Activated naive CD8-positive, alpha-beta T cell treated with anti-CD3 and anti-CD28 coated beads for 36 hours (primary cell): ENCODE data around the gene NPAS2. TPM values are rescaled to one million over a fixed set of nuclear protein-coding genes. Genes with fewer than 3 reads are reported as not detected.

Experiments used
- DNase-seq: peaks from one replicate; pipeline ENCODE4 v3.0.0; 2021
- H3K27ac Mint-ChIP-seq: one replicate; pipeline ENCODE4 v1.8.0; 2022; ENCODE audit warnings: mild to moderate bottlenecking, moderate library complexity, mixed read lengths
- H3K27me3 Mint-ChIP-seq: one replicate; pipeline ENCODE4 v1.8.0; 2022; ENCODE audit warnings: mild to moderate bottlenecking, mixed read lengths
- H3K36me3 Mint-ChIP-seq: one replicate; pipeline ENCODE4 v1.8.0; 2021; ENCODE audit warnings: mild to moderate bottlenecking, mixed read lengths
- H3K4me1 Mint-ChIP-seq: one replicate; pipeline ENCODE4 v1.8.0; 2021; ENCODE audit warnings: mixed read lengths
- H3K4me3 Mint-ChIP-seq: one replicate; pipeline ENCODE4 v1.8.0; 2022; ENCODE audit warnings: mild to moderate bottlenecking, moderate library complexity, mixed read lengths
- H3K9me3 Mint-ChIP-seq: one replicate; pipeline ENCODE4 v1.8.0; 2022; ENCODE audit warnings: mixed read lengths
- total RNA-seq, 2 experiments: library from RNA; stranded (reverse); gene quantifications; one replicate each; pipeline ENCODE4 v1.2.3, GENCODE V29; 2021

Gene NPAS2
- total RNA-seq, 2 experiments from 2014 or later, result 7.3 to 9.3 TPM

DNA sequence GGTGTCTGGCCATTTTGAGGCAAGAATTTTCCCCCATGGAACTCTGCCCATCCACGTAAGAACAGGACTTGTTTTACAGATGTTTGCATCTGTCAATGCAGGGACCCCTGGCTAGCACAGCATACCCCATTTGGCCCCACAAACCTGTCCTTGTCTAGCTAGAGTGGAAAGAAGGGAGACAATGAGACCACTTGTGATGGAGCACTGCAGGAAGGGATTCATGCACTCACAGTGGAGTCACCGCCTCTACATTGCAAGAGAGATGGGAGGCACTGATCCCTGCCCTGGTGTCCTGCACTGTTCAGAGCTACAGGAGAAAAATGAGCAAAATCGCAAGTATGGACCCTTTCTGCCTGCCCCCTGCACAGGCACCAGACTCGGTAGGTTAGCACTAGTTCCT, 32.5 kb downstream of the NPAS2 start:
- Mint-ChIP-seq H3K36me3 (no peaks in the 10 kb centered on the region), H3K4me3 (no peak overlapping the region), H3K27ac (no peak overlapping the region), H3K4me1 (no peaks in the 10 kb centered on the region), H3K27me3 (peaks cover 5% of the 10 kb centered on the region), H3K9me3 (no peaks in the 10 kb centered on the region)
- DNase-seq, result no peak

- DNase-seq, result no peak
- Mint-ChIP-seq H3K4me3 (no peak overlapping the region), H3K4me1 (no peaks in the 10 kb centered on the region), H3K27ac (no peak overlapping the region), H3K36me3 (no peaks in the 10 kb centered on the region), H3K27me3 (peaks cover 5% of the 10 kb centered on the region), H3K9me3 (no peaks in the 10 kb centered on the region)
These were observed 33.3 kb downstream of the NPAS2 start for GRCh38 chr2:100852999-100853908.

DNA sequence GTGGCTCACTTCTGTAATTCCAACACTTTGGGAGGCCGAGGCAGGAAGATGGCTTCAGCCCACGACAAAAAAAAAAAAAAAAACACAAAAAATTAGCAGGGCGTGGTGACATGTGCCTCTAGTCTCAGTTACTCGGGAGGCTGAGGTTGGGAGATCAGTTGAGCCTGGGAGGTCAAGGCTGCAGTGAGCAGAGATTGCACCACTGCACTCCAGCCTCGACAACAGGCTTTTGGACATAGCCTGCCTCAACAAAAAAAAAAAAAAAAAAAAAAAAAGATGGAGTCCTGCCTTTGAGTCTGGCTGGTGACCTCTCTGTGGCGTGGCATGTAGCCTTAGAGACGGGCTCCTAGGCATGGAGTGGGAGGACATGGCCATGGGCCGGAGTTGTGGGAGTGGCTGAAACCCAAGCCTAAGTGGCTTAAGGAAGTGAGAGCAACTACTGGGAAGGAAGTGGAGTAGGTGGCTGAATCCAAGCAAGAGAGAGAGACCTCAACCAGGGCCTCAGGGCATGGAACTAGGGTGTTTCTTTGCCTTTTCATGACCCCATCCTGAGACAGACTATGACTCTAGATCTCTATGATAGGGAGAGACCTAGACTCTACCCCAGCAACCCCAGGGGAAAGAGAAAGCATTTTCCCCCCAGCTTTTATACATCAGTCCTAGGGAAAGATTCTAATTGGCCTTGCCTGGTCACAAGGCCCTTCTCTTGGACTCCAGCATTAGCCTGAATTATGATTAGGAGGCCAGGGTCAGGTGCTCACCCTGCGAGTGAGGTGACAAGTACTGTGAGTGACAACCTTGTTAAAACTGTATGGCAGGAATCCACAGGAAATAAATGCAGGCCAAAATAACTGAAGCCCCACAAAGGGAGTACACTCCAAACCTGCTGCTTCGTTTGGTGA, 34.2 kb downstream of the NPAS2 start:
- H3K27ac Mint-ChIP-seq, result no peak overlapping the region
- no peaks in the 10 kb centered on the region for H3K9me3 Mint-ChIP-seq
- H3K4me3 Mint-ChIP-seq, result no peak overlapping the region
- DNase-seq, result no peak
- H3K36me3 Mint-ChIP-seq, result no peaks in the 10 kb centered on the region
- peaks cover under 1% of the 10 kb centered on the region for H3K27me3 Mint-ChIP-seq
- H3K4me1 Mint-ChIP-seq, result no peaks in the 10 kb centered on the region

GRCh38 chr2:100855084-100855483, 35.1 kb downstream of the NPAS2 start:
- no peaks in the 10 kb centered on the region for H3K4me1 Mint-ChIP-seq
- DNase-seq, result no peak
- H3K9me3 Mint-ChIP-seq, result no peaks in the 10 kb centered on the region
- no peaks in the 10 kb centered on the region for H3K36me3 Mint-ChIP-seq
- no peak overlapping the region for H3K27ac Mint-ChIP-seq
- no peaks in the 10 kb centered on the region for H3K27me3 Mint-ChIP-seq
- H3K4me3 Mint-ChIP-seq, result no peak overlapping the region

DNA sequence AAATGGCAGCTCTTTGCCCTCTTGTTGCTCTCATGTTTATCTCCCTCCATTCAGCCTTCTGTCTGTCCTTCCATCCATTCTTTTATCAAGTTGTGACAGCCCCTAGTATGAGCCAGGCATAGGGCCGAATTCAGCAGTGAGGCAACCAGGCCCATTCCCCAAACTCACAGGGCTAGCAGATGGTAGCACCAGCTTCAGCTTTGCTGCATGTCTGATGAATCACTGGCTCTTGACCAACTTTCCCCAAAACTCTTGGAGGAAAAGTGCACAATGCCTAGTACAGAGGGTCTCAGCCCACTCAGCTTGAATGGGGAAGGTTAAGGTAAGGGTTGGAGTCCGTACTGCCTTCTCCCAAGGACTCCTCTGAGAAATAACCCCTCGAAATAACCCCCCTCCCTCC, 35.7 kb downstream of the NPAS2 start:
- H3K9me3 Mint-ChIP-seq, result no peaks in the 10 kb centered on the region
- H3K27me3 Mint-ChIP-seq, result no peaks in the 10 kb centered on the region
- H3K27ac Mint-ChIP-seq, result no peak overlapping the region
- H3K4me1 Mint-ChIP-seq, result no peaks in the 10 kb centered on the region
- DNase-seq, result no peak
- H3K36me3 Mint-ChIP-seq, result no peaks in the 10 kb centered on the region
- no peak overlapping the region for H3K4me3 Mint-ChIP-seq

GRCh38 chr2:100856732-100857131, 36.8 kb downstream of the NPAS2 start:
- H3K27ac Mint-ChIP-seq, result no peak overlapping the region
- no peak for DNase-seq

DNA sequence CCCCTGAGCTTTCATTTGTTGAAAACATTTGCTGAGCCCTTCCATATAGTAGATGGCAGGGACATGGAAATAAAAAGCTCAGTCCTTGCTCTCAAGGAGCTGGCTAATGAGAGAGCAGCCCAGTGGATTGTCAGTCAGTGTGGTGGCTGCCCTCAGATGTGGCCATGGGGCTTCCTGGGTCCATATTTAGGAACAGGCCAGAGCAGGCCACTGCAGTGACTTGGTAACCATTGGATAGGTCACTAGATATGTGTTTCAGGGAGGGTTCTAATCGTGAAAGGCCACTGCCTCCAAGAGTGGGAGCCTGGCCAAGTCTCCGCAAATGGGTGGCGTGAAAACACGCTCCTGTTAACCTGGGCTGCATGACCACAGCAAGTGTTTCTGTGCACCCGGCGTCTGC, 37.4 kb downstream of the NPAS2 start:
- no peaks in the 10 kb centered on the region for H3K9me3 Mint-ChIP-seq
- no peaks in the 10 kb centered on the region for H3K4me1 Mint-ChIP-seq
- no peak overlapping the region for H3K4me3 Mint-ChIP-seq
- no peak overlapping the region for H3K27ac Mint-ChIP-seq
- DNase-seq, result no peak
- H3K27me3 Mint-ChIP-seq, result no peaks in the 10 kb centered on the region
- no peaks in the 10 kb centered on the region for H3K36me3 Mint-ChIP-seq

More at GRCh38 chr2:100856732-100857131, 36.8 kb downstream of the NPAS2 start:
- Mint-ChIP-seq H3K9me3 (no peaks in the 10 kb centered on the region), H3K27me3 (no peaks in the 10 kb centered on the region), H3K4me3 (no peak overlapping the region), H3K4me1 (no peaks in the 10 kb centered on the region), H3K36me3 (no peaks in the 10 kb centered on the region)

DNA sequence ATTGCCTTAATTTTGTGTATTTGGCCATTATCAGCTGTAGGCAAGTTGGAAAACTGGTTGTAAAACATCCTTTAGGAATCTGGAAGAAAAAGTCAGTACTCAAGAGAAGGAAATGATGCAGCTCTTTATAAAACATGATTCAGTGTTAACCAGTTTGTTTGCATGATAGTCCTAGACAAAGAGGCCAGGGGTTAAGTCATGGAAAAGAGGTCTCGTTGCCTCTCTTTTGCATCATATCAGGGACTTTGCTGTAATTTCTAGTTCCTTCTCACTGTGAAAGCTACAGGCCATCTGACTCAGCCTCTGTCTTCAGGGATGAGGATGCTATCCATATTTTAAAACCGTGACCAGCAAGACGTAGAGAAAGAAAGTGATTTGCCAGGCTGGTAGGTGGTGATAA, 38.0 kb downstream of the NPAS2 start:
- H3K4me1 Mint-ChIP-seq, result no peaks in the 10 kb centered on the region
- H3K27ac Mint-ChIP-seq, result no peak overlapping the region
- H3K36me3 Mint-ChIP-seq, result no peaks in the 10 kb centered on the region
- no peaks in the 10 kb centered on the region for H3K9me3 Mint-ChIP-seq
- no peaks in the 10 kb centered on the region for H3K27me3 Mint-ChIP-seq
- H3K4me3 Mint-ChIP-seq, result no peak overlapping the region
- DNase-seq, result no peak

DNA sequence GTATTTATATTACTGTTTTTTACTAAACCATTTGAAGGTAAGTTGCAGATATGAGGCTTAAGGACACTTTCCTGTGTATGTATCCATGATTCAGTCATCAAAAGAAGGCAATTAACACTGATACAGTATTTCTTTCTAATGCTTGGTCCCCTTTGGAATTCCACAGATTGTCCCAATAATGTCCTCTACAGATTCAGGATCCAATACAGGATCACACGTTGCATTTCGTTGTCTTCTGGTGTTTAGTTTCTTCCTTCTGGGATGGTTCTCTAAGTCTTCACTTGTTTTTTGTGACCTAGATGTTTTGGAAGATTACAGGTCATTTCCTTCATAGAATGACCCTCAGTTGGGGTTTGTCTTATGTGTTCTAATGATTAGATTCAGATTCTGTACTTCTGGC, 40.0 kb downstream of the NPAS2 start:
- DNase-seq, result no peak
- no peaks in the 10 kb centered on the region for H3K27me3 Mint-ChIP-seq
- no peaks in the 10 kb centered on the region for H3K4me1 Mint-ChIP-seq
- no peaks in the 10 kb centered on the region for H3K9me3 Mint-ChIP-seq
- no peaks in the 10 kb centered on the region for H3K36me3 Mint-ChIP-seq
- H3K27ac Mint-ChIP-seq, result no peak overlapping the region
- no peak overlapping the region for H3K4me3 Mint-ChIP-seq

- no peak overlapping the region for H3K27ac Mint-ChIP-seq
- no peaks in the 10 kb centered on the region for H3K36me3 Mint-ChIP-seq
- H3K4me3 Mint-ChIP-seq, result no peak overlapping the region
- no peaks in the 10 kb centered on the region for H3K4me1 Mint-ChIP-seq
- no peaks in the 10 kb centered on the region for H3K9me3 Mint-ChIP-seq
- no peak for DNase-seq
- no peaks in the 10 kb centered on the region for H3K27me3 Mint-ChIP-seq
These were observed 41.4 kb downstream of the NPAS2 start for GRCh38 chr2:100861340-100861739.

DNA sequence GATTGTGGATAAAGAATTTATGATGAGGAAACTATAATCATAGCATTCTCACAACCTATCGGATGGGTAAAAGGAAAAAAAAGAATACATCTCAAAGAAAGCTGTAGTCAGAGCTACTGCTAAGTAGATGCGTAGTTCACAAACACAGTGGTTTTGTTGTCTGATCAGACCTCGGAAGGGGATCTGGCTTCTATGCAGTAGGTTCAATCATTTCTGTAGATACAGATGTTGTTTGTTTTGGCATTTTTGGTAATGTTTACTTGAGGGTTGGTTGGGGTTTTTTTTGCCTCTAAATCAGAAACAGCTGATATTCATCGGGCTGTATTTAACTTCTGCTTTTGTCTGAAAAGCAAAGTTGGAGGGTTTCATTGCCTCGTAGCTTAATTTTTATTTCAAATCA, 42.1 kb downstream of the NPAS2 start:
- Mint-ChIP-seq H3K4me1 (no peaks in the 10 kb centered on the region), H3K9me3 (peaks cover 2% of the 10 kb centered on the region), H3K27ac (no peak overlapping the region), H3K36me3 (peaks cover 1% of the 10 kb centered on the region), H3K27me3 (no peaks in the 10 kb centered on the region), H3K4me3 (no peak overlapping the region)
- DNase-seq, result no peak

- no peaks in the 10 kb centered on the region for H3K27me3 Mint-ChIP-seq
- H3K27ac Mint-ChIP-seq, result no peak overlapping the region
- no peak for DNase-seq
- no peak overlapping the region for H3K4me3 Mint-ChIP-seq
- no peaks in the 10 kb centered on the region for H3K4me1 Mint-ChIP-seq
- H3K9me3 Mint-ChIP-seq, result peaks cover 17% of the 10 kb centered on the region
- H3K36me3 Mint-ChIP-seq, result peaks cover 11% of the 10 kb centered on the region
These were observed 46.0 kb downstream of the NPAS2 start for GRCh38 chr2:100865816-100866460.

- no peaks in the 10 kb centered on the region for H3K4me1 Mint-ChIP-seq
- H3K27ac Mint-ChIP-seq, result no peak overlapping the region
- H3K4me3 Mint-ChIP-seq, result no peak overlapping the region
- peaks cover 11% of the 10 kb centered on the region for H3K36me3 Mint-ChIP-seq
- no peaks in the 10 kb centered on the region for H3K27me3 Mint-ChIP-seq
- H3K9me3 Mint-ChIP-seq, result peaks cover 17% of the 10 kb centered on the region
- DNase-seq, result no peak
These were observed 48.1 kb downstream of the NPAS2 start for GRCh38 chr2:100868083-100868482.

GRCh38 chr2:100869120-100869519, 49.2 kb downstream of the NPAS2 start:
- Mint-ChIP-seq H3K4me3 (no peak overlapping the region), H3K9me3 (peaks cover 17% of the 10 kb centered on the region), H3K27ac (no peak overlapping the region), H3K36me3 (peaks cover 11% of the 10 kb centered on the region), H3K4me1 (no peaks in the 10 kb centered on the region), H3K27me3 (no peaks in the 10 kb centered on the region)
- DNase-seq, result no peak
